ENCODE data around the gene ENSA. TPM values are rescaled to one million over a fixed set of nuclear protein-coding genes. Genes with fewer than 3 reads are reported as not detected.
A peak's percentile ranks its signal among the peaks of the same experiment; 100 is the strongest.
"Not testable (repeated sequence)": the region's sequence is repeated elsewhere in the genome, so short reads cannot be mapped to it uniquely, and the experiment has no call there.

Gene ENSA
- total RNA-seq, 1 donor from 2014 or later, result 108 TPM

- DNase-seq; intact Hi-C loops (cut with DNase I); ATAC-seq (ENCODE audit: poor library complexity): not testable (repeated sequence)
These were observed 31.1 kb downstream of the ENSA start for GRCh38 chr1:150598346-150598745.

- ATAC-seq (ENCODE audit: poor library complexity), result no peak
- intact Hi-C loops (cut with DNase I), result no loop called here
- DNase-seq, result no peak
These were observed 32.4 kb downstream of the ENSA start for GRCh38 chr1:150596976-150597375.

- no peak for DNase-seq
- intact Hi-C loops (cut with DNase I), result no loop called here
These were observed 33.1 kb downstream of the ENSA start for GRCh38 chr1:150596095-150596892.

GRCh38 chr1:150582371-150582770 lies 47.0 kb downstream of the ENSA start:
- no peak for DNase-seq
- no peak for ATAC-seq (ENCODE audit: poor library complexity)
- intact Hi-C loops (cut with DNase I), result no loop called here

More at GRCh38 chr1:150596095-150596892, 33.1 kb downstream of the ENSA start:
- ATAC-seq (ENCODE audit: poor library complexity), result no peak

- DNase-seq; intact Hi-C loops (cut with DNase I); ATAC-seq (ENCODE audit: poor library complexity): not testable (repeated sequence)
These were observed 47.5 kb downstream of the ENSA start for GRCh38 chr1:150581962-150582361.

GRCh38 chr1:150581437-150581836 lies 48.0 kb downstream of the ENSA start:
- intact Hi-C loops (cut with DNase I); ATAC-seq (ENCODE audit: poor library complexity); DNase-seq: not testable (repeated sequence)

- DNase-seq; intact Hi-C loops (cut with DNase I); ATAC-seq (ENCODE audit: poor library complexity): not testable (repeated sequence)
These were observed 48.4 kb downstream of the ENSA start for GRCh38 chr1:150580966-150581365.

GRCh38 chr1:150579945-150580642 lies 49.3 kb downstream of the ENSA start:
- intact Hi-C loops (cut with DNase I), result no loop called here
- ATAC-seq (ENCODE audit: poor library complexity) (peak; percentile 1), DNase-seq (no peak)

GRCh38 chr1:150579110-150579944 lies 50.1 kb downstream of the ENSA start, which contains the start of gene MCL1:
Gene MCL1 (minus strand): TSS chr1:150579610. CDS start chr1:150579530, 80 bp downstream.
- intact Hi-C loops (cut with DNase I), result no loop called here
- peak; percentile 97 for DNase-seq
- peak; percentile 91 for ATAC-seq (ENCODE audit: poor library complexity)

GRCh38 chr1:150578272-150579109 lies 50.9 kb downstream of the ENSA start:
- intact Hi-C loops (cut with DNase I), result no loop called here
- DNase-seq (peak; percentile 72), ATAC-seq (ENCODE audit: poor library complexity) (peak; percentile 24)

GRCh38 chr1:150577557-150578271 lies 51.7 kb downstream of the ENSA start:
- ATAC-seq (ENCODE audit: poor library complexity) (no peak), DNase-seq (no peak)
- intact Hi-C loops (cut with DNase I), result no loop called here

- ATAC-seq (ENCODE audit: poor library complexity) (no peak), DNase-seq (no peak)
- intact Hi-C loops (cut with DNase I), result no loop called here
These were observed 52.4 kb downstream of the ENSA start for GRCh38 chr1:150576794-150577556.

- intact Hi-C loops (cut with DNase I), result no loop called here
- no peak for DNase-seq
- ATAC-seq (ENCODE audit: poor library complexity), result no peak
These were observed 53.1 kb downstream of the ENSA start for GRCh38 chr1:150576367-150576711.

- ATAC-seq (ENCODE audit: poor library complexity) (no peak), DNase-seq (no peak)
- intact Hi-C loops (cut with DNase I), result no loop called here
These were observed 53.7 kb downstream of the ENSA start for GRCh38 chr1:150575518-150576366.

- peak; percentile 26 for ATAC-seq (ENCODE audit: poor library complexity)
These were observed 54.3 kb downstream of the ENSA start for GRCh38 chr1:150575072-150575489.

More at GRCh38 chr1:150575072-150575489, 54.3 kb downstream of the ENSA start:
- intact Hi-C loops (cut with DNase I), result no loop called here
- DNase-seq, result no peak

Data from Right ventricle myocardium superior (tissue), 1 donor.